ENCODE results near the gene ATP8A1.

ATP8A1 gene

DNA sequence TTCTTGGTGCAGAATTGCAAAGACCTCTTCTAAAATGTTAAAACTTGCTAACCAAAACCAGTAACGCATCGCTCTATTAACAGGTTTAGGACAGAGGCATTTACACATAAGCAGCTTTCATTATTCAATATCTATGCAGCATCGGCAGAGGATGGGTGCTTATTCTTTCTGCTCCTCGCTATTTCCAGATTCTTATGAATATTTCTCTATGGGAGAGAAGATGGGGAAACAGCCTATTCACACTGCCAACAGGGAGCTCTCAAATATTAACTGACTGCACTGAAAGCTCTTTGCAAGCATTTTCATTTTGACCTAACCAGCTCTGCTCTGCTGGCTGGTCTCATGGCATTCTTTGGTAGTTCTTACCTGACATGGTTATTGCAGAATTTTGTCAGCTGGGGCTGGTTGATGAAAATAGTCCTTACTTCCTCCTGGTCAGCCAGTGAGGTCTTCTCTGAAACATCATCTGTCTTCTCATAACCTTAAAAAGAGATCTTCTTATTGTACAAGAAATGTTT, 30.2 kb downstream of the ATP8A1 start:
- no peak for DNase-seq (ENCODE audit: low read depth)

- no peak for DNase-seq (ENCODE audit: low read depth)
Observed at GRCh38 chr4:42625329-42625728, 31.6 kb downstream of the ATP8A1 start.

DNA sequence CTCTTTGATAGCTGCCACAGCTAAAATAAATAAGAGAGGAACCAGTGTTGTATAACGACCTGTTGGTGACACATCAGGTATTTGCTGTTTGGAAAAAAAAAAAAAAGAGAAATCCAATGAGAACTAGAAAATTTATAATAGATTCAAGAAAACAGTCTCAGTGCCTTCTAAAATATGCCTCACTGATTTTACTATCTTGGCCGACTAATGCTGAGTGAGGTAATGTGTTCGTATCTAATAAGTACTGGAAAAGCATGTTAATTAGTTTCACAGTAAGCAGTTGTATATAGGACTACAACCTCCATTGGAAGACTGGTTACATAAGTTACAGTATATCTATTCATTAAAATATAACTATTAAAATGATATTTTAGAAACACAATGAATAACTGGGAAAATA, 32.4 kb downstream of the ATP8A1 start:
- no peak for DNase-seq (ENCODE audit: low read depth)

DNA sequence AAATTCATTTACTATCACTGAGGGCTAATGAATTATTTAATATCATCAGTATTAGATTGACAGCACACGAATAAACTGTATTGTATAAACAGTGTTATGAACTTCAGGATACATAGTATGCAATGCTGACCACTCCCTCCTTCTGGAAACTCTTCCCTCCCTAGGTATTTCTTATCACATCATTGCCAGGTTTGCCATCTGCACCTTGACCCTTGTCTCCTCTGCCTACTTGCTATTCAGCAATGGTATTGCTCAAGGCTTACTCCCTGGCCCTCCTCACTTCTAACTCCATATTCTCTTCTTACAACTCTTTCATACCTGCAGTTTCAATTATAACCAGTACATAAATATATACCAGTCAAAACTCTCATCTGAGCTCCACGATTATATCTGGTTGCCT, 38.9 kb downstream of the ATP8A1 start:
- DNase-seq (ENCODE audit: low read depth), result no peak

GRCh38 chr4:42617030-42617429, 39.9 kb downstream of the ATP8A1 start:
- DNase-seq (ENCODE audit: low read depth), result no peak

- DNase-seq (ENCODE audit: low read depth), result no peak
Observed at GRCh38 chr4:42616572-42616971, 40.3 kb downstream of the ATP8A1 start.

- no peak for DNase-seq (ENCODE audit: low read depth)
Observed at GRCh38 chr4:42615131-42615763, 41.7 kb downstream of the ATP8A1 start.

GRCh38 chr4:42612898-42613297, 44.0 kb downstream of the ATP8A1 start:
- no peak for DNase-seq (ENCODE audit: low read depth)

GRCh38 chr4:42610941-42611340, 46.0 kb downstream of the ATP8A1 start:
- no peak for DNase-seq (ENCODE audit: low read depth)

DNA sequence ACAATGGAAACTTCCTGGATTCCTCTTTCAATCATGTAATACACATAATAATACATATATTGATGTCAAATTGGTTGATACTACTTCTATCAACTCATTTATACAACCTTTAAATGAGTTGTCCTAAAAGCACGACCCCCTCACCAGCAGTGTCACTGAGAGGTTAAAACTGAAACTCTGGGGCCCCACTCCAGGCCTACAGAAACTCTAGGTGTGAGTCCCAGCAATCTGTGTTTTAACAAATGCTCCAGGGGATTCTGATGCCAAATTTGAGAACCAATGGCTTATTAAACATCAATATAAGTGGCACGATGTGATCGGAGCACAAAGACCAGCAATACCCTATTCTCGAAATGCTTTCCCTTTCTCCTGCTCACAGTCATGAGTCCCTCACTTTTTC, 47.9 kb downstream of the ATP8A1 start:
- DNase-seq (ENCODE audit: low read depth), result no peak

- DNase-seq (ENCODE audit: low read depth), result no peak
Observed at GRCh38 chr4:42608551-42608950, 48.4 kb downstream of the ATP8A1 start.

- no peak for DNase-seq (ENCODE audit: low read depth)
Observed at GRCh38 chr4:42607011-42607726, 49.7 kb downstream of the ATP8A1 start.

- no peak for DNase-seq (ENCODE audit: low read depth)
Observed at GRCh38 chr4:42605264-42605663, 51.6 kb downstream of the ATP8A1 start.

DNA sequence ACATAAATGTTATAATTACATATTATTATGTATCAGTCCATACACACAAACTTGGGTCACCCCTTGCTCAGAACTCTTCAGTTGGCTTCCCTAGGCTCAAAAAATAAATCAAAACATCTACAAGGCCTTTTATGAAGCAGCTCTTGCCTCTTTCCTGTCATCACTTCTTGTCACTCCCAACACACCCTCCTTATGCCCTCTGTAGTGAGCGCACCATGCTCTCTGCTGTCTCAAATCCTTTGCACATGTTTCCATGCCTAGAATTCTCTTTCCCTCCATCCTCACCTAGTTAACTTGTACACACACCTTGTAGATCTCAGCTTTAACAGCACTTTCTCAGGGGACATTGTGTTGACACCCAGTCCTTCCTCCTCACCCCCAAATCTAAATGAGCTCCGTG, 53.0 kb downstream of the ATP8A1 start:
- DNase-seq (ENCODE audit: low read depth), result no peak

- DNase-seq (ENCODE audit: low read depth), result no peak
Observed at GRCh38 chr4:42600578-42600977, 56.3 kb downstream of the ATP8A1 start.

DNA sequence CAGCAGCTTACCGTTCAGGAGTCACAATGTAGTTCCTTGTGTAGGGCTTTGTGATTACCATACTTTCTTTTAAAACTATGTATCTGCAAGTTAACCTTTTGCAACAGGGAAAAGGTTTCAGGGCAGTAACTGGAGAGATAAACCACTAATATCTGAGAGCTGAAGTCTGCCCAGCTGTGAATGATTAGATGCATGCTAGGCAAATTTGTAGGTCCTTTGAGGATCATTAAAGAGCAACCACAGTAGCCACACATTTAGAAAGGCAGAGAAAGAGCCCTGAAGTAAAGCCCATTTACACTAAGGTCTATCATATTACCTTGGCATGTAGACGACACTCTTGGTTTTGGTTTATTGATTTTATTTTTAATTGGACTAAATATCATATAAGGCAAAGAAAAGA, 60.0 kb downstream of the ATP8A1 start:
- DNase-seq (ENCODE audit: low read depth), result no peak

GRCh38 chr4:42594888-42595287, 62.0 kb downstream of the ATP8A1 start:
- no peak for DNase-seq (ENCODE audit: low read depth)

GRCh38 chr4:42588909-42589308, 68.0 kb downstream of the ATP8A1 start:
- DNase-seq (ENCODE audit: low read depth), result no peak

DNA sequence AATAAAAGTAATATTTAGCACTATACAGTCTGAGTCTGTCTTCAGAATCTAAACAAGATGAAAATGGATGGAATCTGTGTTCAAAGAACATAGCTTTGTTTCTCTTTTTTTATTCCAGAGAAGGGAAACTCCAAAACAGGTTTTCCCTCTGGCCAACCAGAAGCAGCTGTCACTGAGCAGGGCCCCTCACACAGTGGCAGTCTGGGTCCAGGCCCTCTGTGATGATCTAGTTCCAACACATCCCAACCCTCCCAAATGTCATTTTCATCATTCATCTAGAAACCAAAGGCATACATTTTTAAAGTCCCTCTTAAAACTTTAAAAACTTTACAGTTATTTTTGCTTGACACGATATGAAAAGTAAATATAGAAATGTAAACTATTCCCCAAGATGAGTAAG, 70.1 kb downstream of the ATP8A1 start:
- DNase-seq (ENCODE audit: low read depth), result no peak

- DNase-seq (ENCODE audit: low read depth), result no peak
Observed at GRCh38 chr4:42579903-42580302, 77.0 kb downstream of the ATP8A1 start.

DNA sequence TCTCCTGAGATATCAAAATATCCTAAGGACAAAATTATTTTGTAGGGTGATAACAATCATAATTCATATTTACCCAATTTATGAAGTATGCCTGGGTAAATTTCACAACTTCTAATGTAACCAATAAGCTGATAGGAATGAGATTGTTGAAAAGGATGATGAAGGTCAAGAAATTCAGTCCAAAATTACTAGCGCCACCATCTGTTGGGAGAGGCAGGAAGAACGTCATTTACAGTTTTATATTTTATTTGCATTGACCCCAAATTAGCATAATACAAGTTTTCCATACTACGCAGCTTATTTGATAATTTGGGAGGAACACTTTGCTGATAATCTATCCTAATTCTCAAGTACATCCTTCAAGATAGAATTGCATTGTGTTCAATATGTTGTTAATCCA, 78.7 kb downstream of the ATP8A1 start:
- no peak for DNase-seq (ENCODE audit: low read depth)

DNA sequence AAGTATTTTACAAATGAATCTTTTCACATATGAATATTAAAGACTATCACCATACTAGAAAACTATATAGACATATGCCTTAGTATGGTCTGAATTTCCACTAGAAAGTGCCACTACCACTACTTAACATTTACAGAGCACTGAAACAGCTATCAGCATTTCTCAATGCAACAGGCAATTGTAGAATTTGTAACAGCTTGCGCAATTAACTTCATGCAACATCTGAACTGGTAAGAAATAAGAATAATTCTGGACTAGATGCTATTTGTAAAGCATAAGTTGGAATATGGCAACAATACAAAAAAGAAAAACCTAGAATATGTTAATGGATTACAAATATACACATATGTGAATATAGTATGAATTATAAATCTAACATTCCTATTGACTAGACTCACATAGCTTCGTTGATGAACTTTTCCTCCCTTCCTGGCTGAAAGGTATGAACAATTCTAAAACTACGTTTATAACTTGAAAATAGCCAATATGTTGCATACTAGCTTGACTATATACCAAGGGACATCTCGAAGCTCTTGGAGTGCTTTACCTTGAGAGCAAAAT, 82.0 kb downstream of the ATP8A1 start:
- no peak for DNase-seq (ENCODE audit: low read depth)

GRCh38 chr4:42573249-42573648, 83.7 kb downstream of the ATP8A1 start:
- no peak for DNase-seq (ENCODE audit: low read depth)

DNA sequence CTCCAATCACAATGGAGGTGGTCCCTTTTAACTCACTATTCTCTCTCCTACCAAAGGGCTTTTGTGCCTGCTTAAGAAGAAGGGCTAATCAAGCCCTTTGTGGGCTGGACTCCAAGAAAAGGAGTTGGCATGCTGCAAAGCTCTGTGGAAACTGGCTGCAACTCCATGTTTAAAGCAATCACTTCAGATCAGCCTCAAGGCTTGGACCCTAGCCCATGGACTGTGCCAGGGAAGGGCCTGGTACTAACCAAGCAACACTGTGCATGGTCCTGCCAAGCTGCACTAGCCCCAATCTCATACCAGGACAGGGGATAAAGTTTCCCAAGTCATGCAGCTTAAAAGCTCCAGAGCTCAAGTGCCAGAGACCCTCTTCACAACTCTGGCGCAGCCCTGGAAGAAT, 86.7 kb downstream of the ATP8A1 start:
- no peak for DNase-seq (ENCODE audit: low read depth)

All from stimulated activated CD8-positive, alpha-beta memory T cell treated with anti-CD3 and anti-CD28 coated beads, Interleukin-4, amount 100 ng/mL, for 24 hours (primary cell).